Naive thymus-derived CD4-positive, alpha-beta T cell (primary cell): ENCODE data around the gene P3H3. TPM values are rescaled to one million over a fixed set of nuclear protein-coding genes. Genes with fewer than 3 reads are reported as not detected.
A peak's percentile ranks its signal among the peaks of the same experiment; 100 is the strongest.

Experiments used
- ATAC-seq: fragments of 150-1000 bp; cut with Tn5 transposase; 2 replicates; pipeline ENCODE4 v1.10.0; 2021; ENCODE audit warnings: mild to moderate bottlenecking, moderate library complexity
- CTCF ChIA-PET: fragments of 350-600 bp; sonication (Branson Sonifier 250); formaldehyde crosslinking; loops from one replicate; lab custom pipeline; 2021; ENCODE audit warnings: antibody characterized with exemption; lab: Charles Lee
- POLR2A ChIA-PET: fragments of 350-600 bp; sonication (Branson Sonifier 250); formaldehyde crosslinking; loops from one replicate; lab custom pipeline; 2021; ENCODE audit warnings: antibody characterized with exemption, inconsistent platforms; lab: Charles Lee
- DNase-seq, 9 donors: peaks; one replicate each; pipeline versions ENCODE4 v3.0.0 to v3.0.0-alpha.2; 2020 to 2022; ENCODE audit warnings: mixed read lengths in 1 of 9
- H3K27ac ChIP-seq: one replicate; pipeline ENCODE4 v1.7.0; 2013; ENCODE audit warnings: mild to moderate bottlenecking, low read depth, low read length, moderate library complexity
- H3K27me3 ChIP-seq, 2 donors: one replicate each; pipeline ENCODE4 v1.7.0; 2013; ENCODE audit warnings: low read length in 2 of 2, mild to moderate bottlenecking in 2 of 2, moderate library complexity in 2 of 2; ENCODE audit not compliant: control insufficient read depth in 2 of 2, insufficient read depth in 2 of 2
- H3K36me3 ChIP-seq, 3 experiments: 1 replicate in 2 of 3; 2 replicates in 1 of 3; pipeline ENCODE4 v1.7.0; 2013; ENCODE audit warnings: low read length in 3 of 3, mild to moderate bottlenecking in 3 of 3, moderate library complexity in 1 of 3; ENCODE audit not compliant: insufficient read depth in 3 of 3, control insufficient read depth in 2 of 3
- H3K4me1 ChIP-seq, 2 donors: one replicate each; pipeline ENCODE4 v1.7.0; 2013; ENCODE audit warnings: low read length in 2 of 2, mild to moderate bottlenecking in 2 of 2, moderate library complexity in 1 of 2; ENCODE audit not compliant: control insufficient read depth in 2 of 2, insufficient read depth in 2 of 2
- H3K4me3 ChIP-seq: 2 replicates; pipeline ENCODE4 v1.7.0; 2013; ENCODE audit warnings: mild to moderate bottlenecking, low read length
- H3K9me3 ChIP-seq, 3 experiments: 1 replicate in 2 of 3; 2 replicates in 1 of 3; pipeline ENCODE4 v1.7.0; 2013; ENCODE audit warnings: low read length in 3 of 3; ENCODE audit not compliant: control insufficient read depth in 2 of 3
- H3K27ac Mint-ChIP-seq, 9 donors: one replicate each; pipeline ENCODE4 v1.8.0; 2020 to 2022; ENCODE audit warnings: mixed read lengths in 9 of 9, mild to moderate bottlenecking in 8 of 9, moderate library complexity in 5 of 9, inconsistent platforms in 2 of 9
- H3K27me3 Mint-ChIP-seq, 5 donors: one replicate each; pipeline ENCODE4 v1.8.0; 2021 to 2022; ENCODE audit warnings: mixed read lengths in 5 of 5, mild to moderate bottlenecking in 1 of 5
- H3K36me3 Mint-ChIP-seq, 5 donors: one replicate each; pipeline ENCODE4 v1.8.0; 2020 to 2022; ENCODE audit warnings: mixed read lengths in 5 of 5, mild to moderate bottlenecking in 3 of 5, inconsistent platforms in 1 of 5
- H3K4me1 Mint-ChIP-seq, 7 donors: one replicate each; pipeline ENCODE4 v1.8.0; 2020 to 2022; ENCODE audit warnings: mixed read lengths in 7 of 7, mild to moderate bottlenecking in 3 of 7, inconsistent platforms in 1 of 7
- H3K4me3 Mint-ChIP-seq, 10 donors: one replicate each; pipeline ENCODE4 v1.8.0; 2020 to 2022; ENCODE audit warnings: mild to moderate bottlenecking in 10 of 10, mixed read lengths in 10 of 10, moderate library complexity in 6 of 10, inconsistent platforms in 2 of 10
- H3K9me3 Mint-ChIP-seq, 11 donors: one replicate each; pipeline ENCODE4 v1.8.0; 2020 to 2022; ENCODE audit warnings: mixed read lengths in 11 of 11, mild to moderate bottlenecking in 4 of 11, inconsistent platforms in 1 of 11, moderate library complexity in 1 of 11
- intact Hi-C, 2 donors: fragments of 100-400 bp; cut with micrococcal nuclease; formaldehyde crosslinking; loops; one replicate each; pipeline ENCODE4 v1.15.1; 2023
- polyA plus RNA-seq, 2 donors: library from polyadenylated mRNA; unstranded; fragments of 300-500 nt; fragmentation: Illumina TruSeq; gene quantifications; one replicate each; pipeline ENCODE4 v1.2.3, GENCODE V29; 2021
- total RNA-seq, 6 experiments: library from RNA in 5 of 6; stranded (reverse) in 5 of 6; gene quantifications; 1 replicate in 5 of 6; 2 replicates in 1 of 6; pipeline ENCODE4 v1.2.3 and lab custom pipeline; 2021 to 2026

The P3H3 gene
- total and polyA plus RNA-seq, 7 experiments from 2014 or later: 1.5 to 18.2 (median 4.1) TPM

DNA sequence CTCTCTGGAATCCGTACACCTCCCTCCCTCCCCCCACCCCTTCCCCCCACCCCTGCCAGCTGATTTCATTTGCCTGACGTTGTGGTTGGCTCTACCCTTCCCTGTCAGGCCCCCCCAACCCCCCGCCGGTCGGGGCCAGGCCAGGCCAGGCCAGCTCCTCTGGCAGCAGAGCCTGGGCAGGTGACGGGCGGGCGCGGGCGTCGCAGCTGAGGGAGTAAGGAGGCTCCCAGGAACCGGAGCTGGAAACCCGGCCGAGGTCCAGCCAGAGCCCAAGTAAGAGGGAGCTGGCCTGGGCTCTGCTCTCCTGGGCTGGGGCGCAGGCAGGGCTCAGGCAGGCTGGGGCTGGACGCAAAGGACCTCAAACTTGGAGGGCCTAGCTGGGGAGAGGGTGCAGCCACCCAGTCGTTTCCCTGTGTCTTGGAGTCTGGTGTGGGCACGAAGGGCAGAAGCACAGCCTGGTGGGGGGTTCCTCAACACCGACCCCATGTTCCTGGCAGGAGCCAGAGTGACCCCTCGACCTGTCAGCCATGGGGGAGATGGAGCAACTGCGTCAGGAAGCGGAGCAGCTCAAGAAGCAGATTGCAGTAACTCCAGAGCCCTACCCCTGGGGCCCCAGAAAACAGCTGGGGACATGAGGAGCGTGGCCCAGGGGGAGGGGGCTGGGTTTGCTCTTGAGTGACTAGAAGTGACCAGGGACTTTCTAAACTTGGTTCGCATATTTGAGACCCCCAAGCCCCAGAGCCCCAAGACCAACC lies 12.7 kb downstream of the P3H3 start, which contains the start of gene GNB3:
Gene GNB3, plus strand, starts transcription at position 165 of the 755 bp plus-strand sequence. Its CDS starts 363 bp downstream, at position 528.
- ATAC-seq (no peak), DNase-seq (no peak)
- H3K27ac ChIP-seq: no peak within 1 kb of the TSS
- ChIA-PET POLR2A (interaction anchor here (0.5 to 1.6 kb wide), 6 partner anchors 10 to 244 kb away, joined by 3 to 5 read pairs (median 3); partner anchors contain the start of genes CDCA3, MLF2 and SPSB2), CTCF (no interaction called here)
- peaks cover 0 to 6% (median 0%) of the 10 kb centered on the region in 3 experiments for H3K36me3 ChIP-seq
- peaks cover 0 to 2% of the 10 kb centered on the region in 2 donors for H3K4me1 ChIP-seq
- no peaks in the 10 kb centered on the region for H3K27me3 Mint-ChIP-seq
- H3K4me1 Mint-ChIP-seq: peaks cover 0 to 3% (median 0%) of the 10 kb centered on the region in 7 donors
- intact Hi-C loops: no loop called here
- no peaks in the 10 kb centered on the region for H3K9me3 ChIP-seq
- H3K4me3 Mint-ChIP-seq: no peak within 1 kb of the TSS
- H3K27ac Mint-ChIP-seq: no peak within 1 kb of the TSS
- no peaks in the 10 kb centered on the region for H3K27me3 ChIP-seq
- H3K36me3 Mint-ChIP-seq: peaks cover 0 to 10% (median 5%) of the 10 kb centered on the region in 5 donors
- H3K9me3 Mint-ChIP-seq: no peaks in the 10 kb centered on the region
- no peak within 1 kb of the TSS for H3K4me3 ChIP-seq

GRCh38 chr12:6842075-6842474 lies 13.9 kb downstream of the P3H3 start:
- ATAC-seq: no peak
- H3K36me3 ChIP-seq: peaks cover 0 to 6% (median 4%) of the 10 kb centered on the region in 3 experiments

DNA sequence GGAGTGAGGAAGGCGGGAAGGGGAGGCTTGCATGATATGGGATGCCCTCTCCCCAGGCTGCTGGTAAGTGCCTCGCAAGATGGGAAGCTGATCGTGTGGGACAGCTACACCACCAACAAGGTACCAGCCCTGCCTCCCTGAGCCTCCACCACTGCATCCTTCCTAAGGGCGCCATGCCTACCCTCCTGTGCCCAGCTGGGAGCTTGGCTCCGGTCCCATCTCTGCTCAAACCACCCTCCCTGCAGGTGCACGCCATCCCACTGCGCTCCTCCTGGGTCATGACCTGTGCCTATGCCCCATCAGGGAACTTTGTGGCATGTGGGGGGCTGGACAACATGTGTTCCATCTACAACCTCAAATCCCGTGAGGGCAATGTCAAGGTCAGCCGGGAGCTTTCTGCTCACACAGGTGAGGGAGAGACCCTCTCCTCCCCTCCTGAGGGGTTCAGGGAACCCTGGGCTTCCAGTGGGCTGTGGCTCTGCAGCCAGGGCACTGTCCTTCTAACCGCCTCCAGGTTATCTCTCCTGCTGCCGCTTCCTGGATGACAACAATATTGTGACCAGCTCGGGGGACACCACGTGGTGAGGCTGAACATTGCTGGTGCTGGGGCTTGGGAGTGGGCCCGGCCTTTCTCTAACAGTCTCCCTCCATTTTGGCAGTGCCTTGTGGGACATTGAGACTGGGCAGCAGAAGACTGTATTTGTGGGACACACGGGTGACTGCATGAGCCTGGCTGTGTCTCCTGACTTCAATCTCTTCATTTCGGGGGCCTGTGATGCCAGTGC lies 15.1 kb downstream of the P3H3 start:
- Mint-ChIP-seq H3K4me1 (peaks cover 0 to 3% (median 0%) of the 10 kb centered on the region in 7 donors), H3K27ac (no peak overlapping the region), H3K4me3 (no peak overlapping the region), H3K36me3 (peaks cover 0 to 11% (median 10%) of the 10 kb centered on the region in 5 donors), H3K27me3 (no peaks in the 10 kb centered on the region), H3K9me3 (no peaks in the 10 kb centered on the region)
- H3K36me3 ChIP-seq: peaks cover 0 to 6% (median 4%) of the 10 kb centered on the region in 3 experiments
- ChIA-PET POLR2A (interaction anchor here (0.6 to 1.6 kb wide), 2 partner anchors 8 to 91 kb away, joined by 3 to 4 read pairs; partner anchors contain the start of gene CDCA3), CTCF (interaction anchor here (1.0 to 1.7 kb wide), 2 partner anchors 9 to 22 kb away, joined by 3 to 8 read pairs; no protein-coding TSS in a partner anchor)
- no peaks in the 10 kb centered on the region for H3K9me3 ChIP-seq
- no peaks in the 10 kb centered on the region for H3K4me1 ChIP-seq
- no peak for DNase-seq
- no peaks in the 10 kb centered on the region for H3K27me3 ChIP-seq
- ATAC-seq: no peak
- no peak overlapping the region for H3K27ac ChIP-seq
- intact Hi-C loops: no loop called here
- H3K4me3 ChIP-seq: no peak overlapping the region

More at GRCh38 chr12:6842075-6842474, 13.9 kb downstream of the P3H3 start:
- H3K4me1 Mint-ChIP-seq: peaks cover 0 to 3% (median 0%) of the 10 kb centered on the region in 7 donors
- Histone ChIP-seq H3K27me3 (no peaks in the 10 kb centered on the region), H3K27ac (no peak overlapping the region), H3K9me3 (no peaks in the 10 kb centered on the region), H3K4me3 (no peak overlapping the region), H3K4me1 (no peaks in the 10 kb centered on the region)
- CTCF ChIA-PET: no interaction called here
- H3K4me3 Mint-ChIP-seq: no peak overlapping the region
- no peaks in the 10 kb centered on the region for H3K27me3 Mint-ChIP-seq
- no peak for DNase-seq
- peak overlapping the region in 1 of 9 donors; percentile 9 for H3K27ac Mint-ChIP-seq
- intact Hi-C loops: no loop called here
- POLR2A ChIA-PET: interaction anchor here (0.7 to 1.6 kb wide), 6 partner anchors 9 to 89 kb away, joined by 3 to 5 read pairs (median 4); partner anchors contain the start of genes CDCA3, MLF2 and TPI1
- peaks cover 0 to 10% (median 5%) of the 10 kb centered on the region in 5 donors for H3K36me3 Mint-ChIP-seq
- no peaks in the 10 kb centered on the region for H3K9me3 Mint-ChIP-seq

GRCh38 chr12:6845395-6845794 lies 17.2 kb downstream of the P3H3 start:
- ChIA-PET POLR2A (interaction anchor here (0.7 to 1.2 kb wide), 2 partner anchors 29 to 93 kb away, joined by 3 read pairs; no protein-coding TSS in a partner anchor), CTCF (no interaction called here)
- H3K27ac ChIP-seq: no peak overlapping the region
- Mint-ChIP-seq H3K9me3 (no peaks in the 10 kb centered on the region), H3K4me1 (peaks cover 0 to 18% (median 0%) of the 10 kb centered on the region in 7 donors), H3K27me3 (no peaks in the 10 kb centered on the region), H3K4me3 (no peak overlapping the region), H3K36me3 (peaks cover 0 to 21% (median 10%) of the 10 kb centered on the region in 5 donors), H3K27ac (no peak overlapping the region)
- H3K4me3 ChIP-seq: no peak overlapping the region
- no peaks in the 10 kb centered on the region for H3K4me1 ChIP-seq
- ATAC-seq (no peak), DNase-seq (no peak)
- H3K27me3 ChIP-seq: no peaks in the 10 kb centered on the region
- H3K36me3 ChIP-seq: peaks cover 0 to 6% (median 4%) of the 10 kb centered on the region in 3 experiments
- H3K9me3 ChIP-seq: no peaks in the 10 kb centered on the region
- intact Hi-C loops: no loop called here

DNA sequence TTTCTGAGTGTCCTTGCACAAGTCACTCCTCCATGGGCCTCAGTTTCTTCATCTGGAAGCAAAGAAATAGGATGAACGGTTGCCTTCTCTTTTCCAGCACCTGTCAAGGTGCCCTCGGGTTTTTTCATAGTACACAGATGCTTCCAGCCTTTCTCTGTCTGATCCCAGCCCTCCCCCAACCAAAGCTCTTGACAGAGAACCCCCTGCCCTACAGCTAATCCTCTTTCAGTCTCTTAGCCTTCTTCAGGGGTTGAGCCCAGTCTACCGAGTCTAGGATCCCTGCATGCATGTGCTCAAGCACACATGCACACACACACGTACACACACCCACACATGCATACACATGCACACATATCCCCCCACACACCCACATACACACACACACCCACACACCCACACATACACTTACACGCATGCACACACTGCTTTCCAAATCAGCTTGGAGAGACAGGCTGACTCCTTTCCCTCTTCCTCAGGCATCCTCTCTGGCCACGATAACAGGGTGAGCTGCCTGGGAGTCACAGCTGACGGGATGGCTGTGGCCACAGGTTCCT lies 18.2 kb downstream of the P3H3 start:
- H3K4me3 ChIP-seq: no peak overlapping the region
- no peaks in the 10 kb centered on the region for H3K9me3 Mint-ChIP-seq
- H3K27me3 Mint-ChIP-seq: no peaks in the 10 kb centered on the region
- ChIA-PET POLR2A (interaction anchor here (0.9 kb wide), 1 partner anchor 18 kb away, joined by 5 read pairs; the partner anchor contains the start of gene P3H3), CTCF (interaction anchor here (2.3 kb wide), 1 partner anchor 26 kb away, joined by 5 read pairs; the partner anchor contains the start of gene SPSB2)
- H3K36me3 ChIP-seq: peaks cover 0 to 6% (median 4%) of the 10 kb centered on the region in 3 experiments
- DNase-seq (no peak), ATAC-seq (no peak)
- peaks cover 0 to 5% of the 10 kb centered on the region in 2 donors for H3K4me1 ChIP-seq
- intact Hi-C loops: no loop called here
- no peak overlapping the region for H3K27ac ChIP-seq
- H3K36me3 Mint-ChIP-seq: peaks cover 0 to 22% (median 10%) of the 10 kb centered on the region in 5 donors
- H3K9me3 ChIP-seq: no peaks in the 10 kb centered on the region
- H3K4me3 Mint-ChIP-seq: no peak overlapping the region
- no peaks in the 10 kb centered on the region for H3K27me3 ChIP-seq
- H3K4me1 Mint-ChIP-seq: peaks cover 0 to 24% (median 5%) of the 10 kb centered on the region in 7 donors
- no peak overlapping the region for H3K27ac Mint-ChIP-seq

DNA sequence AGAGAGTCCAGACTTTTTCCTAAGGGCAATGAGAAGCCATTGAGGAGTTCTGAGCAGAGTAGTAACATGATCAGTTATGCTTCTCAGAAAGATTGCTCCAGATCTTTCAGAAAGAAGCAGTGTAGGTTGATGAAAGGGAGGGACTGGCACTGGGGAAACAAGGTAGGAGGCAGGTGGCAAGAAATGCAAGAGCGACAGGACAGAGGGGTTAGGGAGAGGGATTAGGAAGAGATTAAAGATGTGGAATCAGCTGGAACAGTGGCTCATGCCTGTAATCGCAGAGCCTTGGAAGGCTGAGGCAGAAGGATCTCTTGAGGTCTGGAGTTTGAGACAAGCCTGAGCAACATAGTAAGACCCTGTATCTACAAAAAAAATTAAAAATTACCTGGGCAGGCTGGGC lies 19.5 kb downstream of the P3H3 start:
- no peaks in the 10 kb centered on the region for H3K9me3 Mint-ChIP-seq
- peaks cover 0 to 25% (median 7%) of the 10 kb centered on the region in 7 donors for H3K4me1 Mint-ChIP-seq
- Histone ChIP-seq H3K36me3 (peaks cover 0 to 6% (median 4%) of the 10 kb centered on the region in 3 experiments), H3K27me3 (no peaks in the 10 kb centered on the region), H3K4me1 (peaks cover 0 to 5% of the 10 kb centered on the region in 2 donors), H3K27ac (no peak overlapping the region), H3K4me3 (no peak overlapping the region), H3K9me3 (no peaks in the 10 kb centered on the region)
- H3K36me3 Mint-ChIP-seq: peaks cover 0 to 22% (median 10%) of the 10 kb centered on the region in 5 donors
- intact Hi-C loops: no loop called here
- no peaks in the 10 kb centered on the region for H3K27me3 Mint-ChIP-seq
- CTCF ChIA-PET: interaction anchor here (0.6 to 2.3 kb wide), 3 partner anchors 25 to 90 kb away, joined by 3 to 5 read pairs (median 3); partner anchors contain the start of gene SPSB2
- ATAC-seq (no peak), DNase-seq (no peak)
- no peak overlapping the region for H3K4me3 Mint-ChIP-seq
- peak overlapping the region in 1 of 9 donors; percentile 44 for H3K27ac Mint-ChIP-seq
- POLR2A ChIA-PET: no interaction called here
